DND-41 (cell line): ENCODE data around the gene DNAH7.

ENCODE experiments used
- CTCF ChIP-seq: IDR thresholded peaks from 2 replicates; pipeline ENCODE4 v1.5.1; 2012; ENCODE audit warnings: borderline replicate concordance, low read length, moderate library complexity, mild to moderate bottlenecking; ENCODE audit not compliant: poor library complexity, severe bottlenecking; ENCODE audit errors: extremely low read depth
- EZH2 ChIP-seq: IDR thresholded peaks from 3 replicates; pipeline ENCODE4 v1.6.1; 2012; ENCODE audit warnings: borderline replicate concordance, low read depth, mild to moderate bottlenecking, moderate library complexity, low read length, inconsistent platforms; ENCODE audit not compliant: severe bottlenecking

GRCh38 chr2:195909926-195910325 lies 158.7 kb downstream of the DNAH7 start:
- TF ChIP-seq CTCF (no peak), EZH2 (no peak)
